HPDE6-E6E7 (cell line): ENCODE data around the gene TMEM225B.
A peak's percentile ranks its signal among the peaks of the same experiment; 100 is the strongest.
"Not testable (repeated sequence)": the region's sequence is repeated elsewhere in the genome, so short reads cannot be mapped to it uniquely, and the experiment has no call there.

ENCODE experiments used
- DNase-seq: peaks from one replicate; pipeline ENCODE4 v3.0.0; 2011; ENCODE audit warnings: missing footprints; ENCODE audit errors: extremely low spot score

Gene TMEM225B

GRCh38 chr7:99623091-99623693 is 25.1 kb downstream of the TMEM225B start:
- DNase-seq: no peak

- DNase-seq: no peak
Observed at GRCh38 chr7:99623702-99624447, 25.8 kb downstream of the TMEM225B start.

- no peak for DNase-seq
Observed at GRCh38 chr7:99624484-99624883, 26.4 kb downstream of the TMEM225B start.

GRCh38 chr7:99625321-99625720 is 27.3 kb downstream of the TMEM225B start:
- DNase-seq: no peak

GRCh38 chr7:99625961-99626360 is 27.9 kb downstream of the TMEM225B start:
- DNase-seq: no peak

- DNase-seq: no peak
Observed at GRCh38 chr7:99626661-99627060, 28.6 kb downstream of the TMEM225B start.

- no peak for DNase-seq
Observed at GRCh38 chr7:99627513-99627912, 29.4 kb downstream of the TMEM225B start.

- DNase-seq: no peak
Observed at GRCh38 chr7:99628471-99629465, 30.7 kb downstream of the TMEM225B start.

GRCh38 chr7:99629643-99630042 is 31.6 kb downstream of the TMEM225B start:
- DNase-seq: no peak

- peak; percentile 58 for DNase-seq
Observed at GRCh38 chr7:99631295-99632109, 33.4 kb downstream of the TMEM225B start.

- not testable (repeated sequence) for DNase-seq
Observed at GRCh38 chr7:99637414-99637813, 39.3 kb downstream of the TMEM225B start.

GRCh38 chr7:99638731-99639130 is 40.7 kb downstream of the TMEM225B start:
- no peak for DNase-seq

- DNase-seq: no peak
Observed at GRCh38 chr7:99639267-99639666, 41.2 kb downstream of the TMEM225B start.

- no peak for DNase-seq
Observed at GRCh38 chr7:99642027-99642426, 44.0 kb downstream of the TMEM225B start.

GRCh38 chr7:99643464-99643863 is 45.4 kb downstream of the TMEM225B start:
- no peak for DNase-seq

- no peak for DNase-seq
Observed at GRCh38 chr7:99644431-99644830, 46.4 kb downstream of the TMEM225B start.

GRCh38 chr7:99645590-99645989 is 47.5 kb downstream of the TMEM225B start:
- DNase-seq: no peak

- DNase-seq: no peak
Observed at GRCh38 chr7:99648843-99649242, 50.8 kb downstream of the TMEM225B start.

- no peak for DNase-seq
Observed at GRCh38 chr7:99651290-99651689, 53.2 kb downstream of the TMEM225B start.

- DNase-seq: no peak
Observed at GRCh38 chr7:99652671-99653070, 54.6 kb downstream of the TMEM225B start.

GRCh38 chr7:99653269-99653668 is 55.2 kb downstream of the TMEM225B start:
- DNase-seq: not testable (repeated sequence)
